HG03442 (cell line): ENCODE measurements around the gene HCFC1.
A peak's percentile ranks its signal among the peaks of the same experiment; 100 is the strongest.

Source experiments
- ATAC-seq: cut with Tn5 transposase; IDR thresholded peaks from one replicate; pipeline ENCODE4 v1.9.1; 2021; ENCODE audit warnings: mild to moderate bottlenecking, moderate library complexity; ENCODE audit not compliant: unreplicated experiment

Gene HCFC1

GRCh38 chrX:153944140-153944799, 27.3 kb downstream of the HCFC1 start, which contains the start of gene RENBP:
Gene RENBP, minus strand, starts transcription at chrX:153944643. Its CDS starts 33 bp downstream, at chrX:153944610.
- no peak for ATAC-seq

- no peak for ATAC-seq
These were observed 30.0 kb downstream of the HCFC1 start for GRCh38 chrX:153941336-153942252.

DNA sequence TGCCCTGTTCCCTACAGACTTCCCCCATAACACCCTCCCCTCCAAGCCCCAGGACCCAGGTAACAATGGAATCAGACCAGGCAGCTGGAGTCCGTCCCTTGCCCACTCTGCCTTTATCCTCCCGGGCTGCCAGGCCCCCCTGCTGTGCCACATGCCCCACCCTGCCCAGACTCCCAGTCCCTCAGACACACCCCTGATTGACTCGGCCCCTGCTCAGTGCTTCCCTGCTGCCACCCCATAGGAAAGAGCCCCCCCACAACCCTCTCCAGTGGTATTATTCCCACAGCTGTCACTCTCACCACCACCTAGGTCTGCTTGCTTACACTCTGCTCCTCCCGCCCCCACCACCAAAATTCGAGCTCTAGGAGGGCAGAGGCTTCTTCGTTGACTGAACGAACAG, 32.0 kb downstream of the HCFC1 start:
- no peak for ATAC-seq

- ATAC-seq: no peak
These were observed 33.3 kb downstream of the HCFC1 start for GRCh38 chrX:153938226-153938786.

- no peak for ATAC-seq
These were observed 34.6 kb downstream of the HCFC1 start for GRCh38 chrX:153937056-153937455.

- no peak for ATAC-seq
These were observed 36.2 kb downstream of the HCFC1 start for GRCh38 chrX:153935326-153935851.

GRCh38 chrX:153934762-153935325, 36.8 kb downstream of the HCFC1 start, which contains the start of gene NAA10:
Gene NAA10, minus strand, starts transcription at chrX:153935037. Its CDS starts 133 bp downstream, at chrX:153934904.
- peak; percentile 80 for ATAC-seq

DNA sequence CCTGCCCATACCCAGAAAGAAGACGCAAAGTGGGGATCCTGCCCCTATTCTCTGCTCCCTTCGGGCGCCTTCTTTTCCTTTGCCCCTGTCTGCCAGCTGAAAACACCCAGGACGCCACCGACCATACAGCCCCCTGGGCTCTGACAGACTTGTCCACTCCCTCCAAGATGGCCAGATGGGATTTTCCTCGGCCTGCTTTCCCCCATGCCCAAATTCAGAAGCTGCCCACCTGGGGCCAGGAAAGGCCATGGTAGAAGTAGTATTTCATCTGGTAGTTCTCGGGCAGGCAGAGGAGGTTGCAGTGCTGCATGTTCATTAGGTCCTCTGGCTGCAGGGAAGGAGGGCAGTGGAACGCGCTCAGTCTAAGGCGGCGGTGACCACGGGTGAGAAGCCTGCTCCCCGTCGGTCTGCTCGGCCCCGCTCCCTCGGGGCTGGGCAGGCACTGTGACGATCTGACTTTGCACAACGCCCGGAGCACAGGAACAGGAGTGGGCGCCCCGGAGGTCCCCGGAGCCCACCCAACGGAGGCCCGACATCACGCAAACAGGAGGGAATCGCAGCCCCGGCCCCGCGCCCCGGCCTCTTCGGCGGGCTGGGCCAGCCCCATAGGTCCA, 37.4 kb downstream of the HCFC1 start:
- ATAC-seq: peak; percentile 19

DNA sequence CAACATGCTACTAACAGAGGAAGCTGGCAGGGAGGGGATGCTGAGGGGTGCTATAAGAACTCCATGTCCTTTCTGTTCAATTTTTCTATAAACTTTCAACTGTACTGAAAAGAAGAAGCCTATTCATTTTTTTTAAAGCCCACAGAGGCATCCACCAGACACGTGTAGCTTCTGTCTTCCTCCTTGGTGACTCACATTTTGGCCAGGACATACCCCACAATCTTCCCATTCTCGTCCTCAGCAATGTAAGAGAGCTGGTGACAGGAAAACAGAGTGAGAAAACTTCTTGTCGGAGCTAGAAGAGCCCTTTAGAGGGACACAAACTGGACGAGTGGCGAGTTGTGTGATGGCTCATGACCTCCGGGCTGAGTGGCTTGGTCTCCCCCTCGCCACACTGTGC, 37.9 kb downstream of the HCFC1 start:
- no peak for ATAC-seq

DNA sequence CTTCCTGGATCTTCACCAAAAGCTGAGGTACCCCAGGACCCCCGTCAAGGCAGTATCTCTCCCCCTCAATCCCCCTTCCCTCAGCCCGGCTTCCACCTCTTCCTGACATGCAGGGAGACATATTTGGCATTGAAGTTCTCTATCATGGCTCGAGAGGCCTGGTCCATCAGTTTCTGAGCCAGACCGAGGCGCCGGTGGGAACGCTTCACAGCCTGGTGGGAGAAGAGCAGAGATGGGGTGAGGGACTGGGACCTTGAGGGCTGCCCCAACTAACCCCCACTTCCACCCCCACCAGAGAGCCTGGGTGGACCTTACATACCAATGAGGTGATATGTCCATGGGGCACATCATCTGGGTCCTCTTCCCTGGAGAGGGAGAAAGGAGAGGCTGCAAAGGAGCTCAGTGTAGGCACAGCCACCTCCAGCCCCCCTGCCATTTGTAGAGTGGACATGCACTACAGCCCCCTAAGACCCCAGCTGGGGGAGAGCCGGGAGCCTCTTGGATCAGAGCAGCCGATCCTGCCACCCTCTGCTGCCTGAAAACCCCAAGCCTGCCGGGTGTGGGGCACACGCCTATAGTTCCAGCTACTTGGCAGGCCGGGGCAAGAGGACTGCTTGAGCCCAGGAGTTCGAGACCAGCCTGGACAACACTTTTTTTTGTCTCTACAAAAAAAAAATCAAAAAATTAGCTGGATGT, 39.2 kb downstream of the HCFC1 start:
- no peak for ATAC-seq

- no peak for ATAC-seq
These were observed 39.9 kb downstream of the HCFC1 start for GRCh38 chrX:153931748-153932147.

DNA sequence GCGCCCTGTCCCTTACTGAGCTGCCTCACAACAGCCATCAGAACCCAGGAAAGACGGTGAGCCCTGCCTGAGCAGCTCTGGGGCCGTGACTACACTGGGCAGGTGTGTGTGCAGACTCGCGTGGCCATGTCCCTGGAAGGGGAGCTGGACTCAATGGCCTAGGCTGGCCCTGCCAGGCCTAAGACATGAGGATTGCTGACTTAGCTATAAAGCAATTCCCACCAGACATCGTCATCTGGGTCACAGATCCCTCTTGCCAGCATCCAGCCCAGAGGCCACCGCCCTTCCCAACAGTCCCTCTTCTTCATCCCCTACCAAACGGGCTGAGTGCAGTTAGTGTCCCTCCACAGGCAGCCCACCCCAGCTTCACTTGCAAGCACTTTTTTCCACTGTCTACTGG, 40.5 kb downstream of the HCFC1 start:
- no peak for ATAC-seq

GRCh38 chrX:153930011-153930910, 41.4 kb downstream of the HCFC1 start:
- no peak for ATAC-seq

- ATAC-seq: no peak
These were observed 42.0 kb downstream of the HCFC1 start for GRCh38 chrX:153929576-153929975.

DNA sequence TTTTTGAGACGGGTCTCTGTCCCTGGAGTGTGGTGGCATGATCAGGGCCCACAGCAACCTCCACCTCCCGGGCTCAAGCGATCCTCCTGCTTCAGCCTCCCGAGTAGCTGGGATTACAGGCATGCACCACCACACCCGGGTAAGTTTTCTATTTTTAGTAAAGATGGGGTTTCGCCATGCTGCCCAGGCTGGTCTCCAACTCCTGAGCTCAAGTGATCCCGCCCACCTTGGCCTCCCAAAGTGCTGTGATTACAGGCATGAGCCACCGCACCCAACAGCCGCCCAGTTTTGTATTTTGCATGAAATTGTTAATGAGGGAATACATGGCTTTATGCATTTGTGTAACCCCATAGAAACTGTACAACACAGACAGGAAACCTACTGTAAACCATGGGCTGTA, 42.8 kb downstream of the HCFC1 start:
- no peak for ATAC-seq

GRCh38 chrX:153927922-153928760, 43.5 kb downstream of the HCFC1 start:
- ATAC-seq: peak; percentile 69

DNA sequence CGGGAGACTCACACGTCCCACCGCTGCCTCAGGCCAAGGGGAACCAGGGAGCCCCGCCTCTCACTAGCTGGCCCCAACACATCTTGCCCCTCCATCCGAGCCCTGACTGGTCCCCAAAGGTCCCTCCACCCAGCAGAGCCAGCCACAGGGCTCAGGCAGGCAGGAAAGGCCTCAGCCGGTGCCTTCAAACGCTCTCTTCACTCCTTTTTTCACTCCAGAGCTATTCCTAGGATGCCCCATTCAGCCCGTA, 44.0 kb downstream of the HCFC1 start:
- no peak for ATAC-seq

DNA sequence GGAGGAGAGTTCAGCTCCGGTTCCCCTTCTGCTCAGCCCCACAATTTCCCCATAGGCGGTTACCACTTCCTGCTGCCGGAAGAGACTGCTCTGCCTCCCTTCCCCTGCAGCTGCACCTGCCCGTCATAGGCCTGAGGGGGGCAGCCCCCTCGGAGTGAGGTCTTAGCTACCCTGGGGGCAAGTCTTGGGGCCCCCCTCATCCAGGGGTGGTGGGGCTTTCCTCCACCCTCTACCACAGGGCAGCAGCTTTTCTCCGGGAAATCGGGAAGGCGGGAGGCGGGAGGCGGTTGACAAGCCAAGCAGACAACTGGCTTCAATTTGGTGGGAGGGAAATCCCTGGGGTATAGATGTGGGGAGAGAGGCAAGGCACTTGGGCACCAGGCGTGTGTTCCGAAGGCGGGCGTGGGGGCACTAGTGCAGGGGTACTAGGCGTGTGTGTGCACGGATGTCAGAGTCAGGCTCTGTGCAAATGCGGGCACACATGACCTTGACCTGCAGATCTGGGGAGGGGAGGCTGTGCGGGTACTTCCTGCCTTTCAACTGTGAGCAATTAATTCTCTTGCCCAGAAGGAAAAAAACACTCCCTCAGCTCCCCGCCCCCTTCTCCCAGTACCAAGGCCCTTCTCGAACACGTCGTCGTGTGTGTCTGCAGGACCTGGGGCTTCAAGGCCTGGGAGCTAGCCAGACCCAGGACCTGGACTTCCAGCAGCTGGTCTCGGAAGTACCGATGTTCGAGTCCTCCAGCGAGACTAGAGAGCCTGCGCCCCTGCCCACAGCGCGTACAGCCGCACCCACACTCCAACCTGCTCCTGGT, 44.6 kb downstream of the HCFC1 start:
- no peak for ATAC-seq
